Fibroblast of skin of left quadriceps (primary cell): ENCODE measurements around the gene INVS.
"Not testable (repeated sequence)": the region's sequence is repeated elsewhere in the genome, so short reads cannot be mapped to it uniquely, and the experiment has no call there.

Experiments used
- DNase-seq, 2 experiments: peaks; one replicate each; pipeline ENCODE4 v3.0.0-alpha.2; 2013; ENCODE audit warnings: low read depth in 2 of 2

INVS gene

DNA sequence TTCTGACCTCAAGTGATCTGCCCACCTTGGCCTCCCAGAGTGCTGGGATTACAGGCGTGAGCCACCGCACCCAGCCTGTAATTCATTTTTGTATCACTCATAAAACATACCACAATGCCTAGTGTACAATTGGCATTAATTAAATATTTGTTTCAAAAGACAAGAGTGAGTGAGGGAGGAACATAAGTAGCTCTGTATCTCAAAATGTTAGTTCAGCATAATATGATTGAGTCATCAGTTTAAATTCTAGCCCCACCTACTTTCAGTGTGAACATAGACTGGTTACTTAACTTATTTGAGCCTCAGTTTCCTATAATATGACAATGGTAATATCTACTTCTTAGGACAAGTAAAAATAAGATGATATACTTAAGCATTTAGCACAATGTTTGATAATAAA, 26.9 kb downstream of the INVS start:
- no peak for DNase-seq

DNA sequence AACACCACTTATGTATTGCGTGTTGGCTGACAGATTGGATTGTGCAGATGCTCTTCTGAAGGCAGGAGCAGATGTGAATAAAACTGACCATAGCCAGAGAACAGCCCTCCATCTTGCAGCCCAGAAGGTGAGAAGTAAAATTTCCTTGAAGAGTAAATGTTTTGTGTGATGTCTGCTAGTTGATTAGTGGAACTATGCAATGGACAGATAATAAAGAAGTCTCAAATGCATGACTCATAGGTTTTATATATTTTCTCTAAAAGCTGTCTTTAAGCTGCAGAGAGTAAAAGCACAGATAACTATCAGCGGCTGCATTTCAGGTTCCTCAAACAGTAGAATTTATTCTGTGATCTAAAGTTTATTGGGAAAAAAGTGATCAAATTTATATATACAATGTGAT, 27.4 kb downstream of the INVS start:
- DNase-seq = no peak

DNA sequence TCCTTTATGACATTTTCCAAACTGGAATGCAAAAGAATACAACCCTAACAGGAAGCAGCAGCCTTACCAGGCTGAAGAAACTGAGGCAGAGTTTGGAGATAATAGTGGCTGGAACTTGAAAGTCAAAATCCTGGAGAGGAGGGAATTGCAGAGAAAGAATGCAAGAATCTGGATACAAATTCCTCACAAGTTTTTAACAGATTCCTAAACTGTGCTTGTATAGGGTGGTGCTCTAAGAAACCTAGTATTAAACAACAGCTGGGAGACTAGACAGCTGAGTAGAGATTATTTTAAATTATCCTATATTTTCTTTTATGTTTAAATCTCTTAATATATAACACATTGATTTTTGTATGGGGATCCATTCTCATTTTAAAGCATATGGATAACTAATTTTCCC, 30.7 kb downstream of the INVS start:
- DNase-seq = no peak

DNA sequence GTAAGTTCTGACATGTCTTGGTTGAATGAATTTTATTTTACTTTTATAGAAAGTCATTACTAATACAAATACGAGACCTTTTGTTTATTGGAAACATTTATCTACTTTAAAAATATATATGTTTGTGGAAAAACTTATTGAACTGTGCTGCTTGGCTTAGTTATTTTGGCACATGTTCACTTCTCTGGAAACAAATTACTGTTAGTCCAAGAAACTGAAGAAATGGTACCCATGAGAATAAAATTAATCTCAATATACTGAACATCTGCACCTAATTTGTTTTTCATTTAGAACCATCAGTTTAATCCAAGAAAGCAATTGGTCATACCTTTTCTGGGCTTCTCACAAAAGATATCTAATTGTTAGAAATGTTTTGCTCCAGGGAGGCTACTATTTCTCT, 32.2 kb downstream of the INVS start:
- no peak for DNase-seq

DNA sequence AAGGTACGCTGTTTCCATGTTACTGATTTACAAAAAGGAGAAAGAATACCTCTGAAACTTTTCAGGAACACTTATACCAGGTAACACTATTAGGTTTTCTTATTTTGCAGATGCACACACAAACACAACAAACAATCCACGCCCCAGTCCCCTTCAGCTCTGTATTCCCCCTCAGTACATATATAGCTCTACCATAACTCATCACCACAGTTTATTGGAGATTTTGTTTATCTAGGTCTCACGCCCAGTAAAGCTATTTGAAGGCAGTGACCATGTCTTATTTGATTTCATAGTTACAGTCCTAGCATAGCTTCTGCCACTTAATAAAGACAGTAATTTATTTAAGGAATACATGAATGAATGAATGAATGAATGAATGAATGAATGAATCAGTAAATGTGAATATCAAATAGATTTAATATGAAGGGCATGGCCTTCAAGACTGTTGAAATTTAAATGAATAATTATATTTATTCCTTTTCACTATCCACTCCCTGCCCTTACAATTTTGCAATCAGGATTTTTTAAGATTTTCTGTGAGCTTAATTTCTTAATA, 32.9 kb downstream of the INVS start:
- no peak for DNase-seq

DNA sequence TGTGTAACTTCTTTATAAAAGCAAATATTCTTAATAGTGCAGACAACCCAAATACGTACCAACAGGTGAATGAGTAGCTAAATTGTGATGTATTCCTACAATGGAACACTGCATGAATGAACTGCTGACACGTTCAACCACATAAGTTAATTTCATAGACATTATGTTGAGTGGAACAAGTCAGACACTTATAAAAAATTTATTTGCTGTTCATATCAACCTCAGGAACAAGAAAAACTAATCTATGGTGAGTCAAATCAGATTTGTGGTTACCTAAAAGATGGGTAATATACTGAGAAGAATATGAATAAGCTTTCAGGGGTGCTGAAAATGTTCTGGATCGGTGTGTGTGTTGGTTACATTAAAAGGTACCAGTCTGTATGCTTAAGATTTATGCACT, 35.7 kb downstream of the INVS start:
- DNase-seq = no peak

DNA sequence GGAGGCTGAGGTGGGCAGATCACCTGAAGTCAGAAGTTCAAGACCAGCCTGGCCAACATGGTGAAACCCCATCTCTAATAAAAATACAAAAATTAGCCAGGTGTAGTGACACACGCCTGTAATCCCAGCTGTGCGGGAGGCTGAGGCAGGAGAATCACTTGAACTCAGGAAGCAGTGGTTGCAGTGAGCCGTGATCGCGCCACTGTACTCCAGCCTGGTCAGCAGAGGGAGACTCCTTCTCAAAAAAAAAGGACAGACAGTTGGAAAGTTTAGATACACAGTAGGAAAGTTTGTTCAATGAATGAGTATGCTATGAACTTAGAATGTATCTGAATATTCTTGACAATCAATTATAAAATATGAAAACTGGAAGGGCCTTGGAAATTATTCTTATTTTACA, 37.8 kb downstream of the INVS start:
- DNase-seq = not testable (repeated sequence)

DNA sequence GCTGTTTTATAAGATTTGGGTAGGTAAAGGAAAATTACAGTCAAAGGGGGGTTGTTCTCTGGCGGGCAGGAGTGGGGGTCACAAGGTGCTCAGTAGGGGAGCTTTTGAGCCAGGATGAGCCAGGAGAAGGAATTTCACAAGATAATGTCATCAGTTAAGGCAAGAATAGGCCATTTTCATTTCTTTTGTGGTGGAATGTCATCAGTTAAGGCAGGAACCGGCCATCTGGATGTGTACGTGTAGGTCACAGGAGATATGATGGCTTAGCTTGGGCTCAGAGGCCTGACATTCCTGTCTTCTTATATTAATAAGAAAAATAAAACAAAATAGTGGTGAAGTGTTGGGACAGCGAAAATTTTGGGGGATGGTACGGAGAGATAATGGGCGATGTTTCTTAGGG, 41.3 kb downstream of the INVS start:
- DNase-seq = not testable (repeated sequence)

DNA sequence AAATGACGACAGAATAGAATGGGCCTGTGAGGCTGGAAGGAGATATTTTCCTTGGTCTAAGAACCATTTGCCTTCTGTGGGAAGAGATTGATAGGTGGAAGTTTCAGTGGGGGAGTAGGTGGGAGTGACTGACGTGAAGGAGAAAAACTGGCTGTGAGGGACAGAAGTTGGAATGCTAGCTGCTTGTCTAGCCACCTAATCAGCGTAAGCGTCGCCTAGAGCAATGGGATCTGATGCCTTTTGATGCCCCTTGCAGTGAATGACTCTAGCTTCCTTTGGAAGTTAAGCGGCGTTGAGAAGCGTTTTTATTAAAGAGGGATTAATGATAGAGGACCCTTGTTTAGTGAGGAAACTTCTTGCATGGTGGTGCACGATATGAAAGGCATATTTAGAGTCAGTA, 42.8 kb downstream of the INVS start:
- DNase-seq = not testable (repeated sequence)

DNA sequence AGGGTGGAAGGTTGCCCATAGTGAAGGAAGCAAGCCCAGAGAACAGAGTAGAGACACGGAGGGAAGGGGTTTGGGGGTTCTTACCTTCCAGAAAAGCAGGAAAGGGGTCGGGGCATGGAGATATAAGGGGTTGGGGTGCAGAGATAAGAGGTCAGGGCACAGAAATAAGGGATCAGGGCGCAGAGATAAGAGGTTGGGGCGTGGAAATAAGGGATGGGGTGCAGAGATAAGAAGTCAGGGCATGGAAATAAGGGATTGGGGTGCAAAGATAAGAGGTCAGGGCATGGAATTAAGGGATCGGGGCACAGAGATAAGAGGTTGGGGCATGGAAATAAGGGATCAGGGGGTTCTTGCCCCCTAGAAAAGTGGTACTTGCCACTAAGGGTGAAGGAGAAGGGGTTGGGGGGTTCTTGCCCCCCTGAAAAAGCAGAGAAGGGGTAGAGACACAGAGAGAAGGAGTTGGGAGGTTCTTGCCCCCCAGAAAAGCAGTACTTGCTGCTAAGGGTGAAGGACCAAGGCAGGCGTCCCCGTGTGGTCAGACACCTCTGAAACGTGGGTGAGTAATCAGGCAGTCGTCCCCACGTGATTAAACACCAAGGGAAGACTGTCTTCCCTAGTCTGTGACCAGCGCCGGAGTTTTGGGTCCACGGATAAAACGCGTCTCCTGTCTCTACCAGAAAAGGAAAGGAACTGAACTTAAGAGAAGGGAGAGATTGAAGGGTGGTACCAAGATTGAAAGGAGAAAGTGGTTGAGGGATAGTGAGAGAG, 46.3 kb downstream of the INVS start:
- not testable (repeated sequence) for DNase-seq

DNA sequence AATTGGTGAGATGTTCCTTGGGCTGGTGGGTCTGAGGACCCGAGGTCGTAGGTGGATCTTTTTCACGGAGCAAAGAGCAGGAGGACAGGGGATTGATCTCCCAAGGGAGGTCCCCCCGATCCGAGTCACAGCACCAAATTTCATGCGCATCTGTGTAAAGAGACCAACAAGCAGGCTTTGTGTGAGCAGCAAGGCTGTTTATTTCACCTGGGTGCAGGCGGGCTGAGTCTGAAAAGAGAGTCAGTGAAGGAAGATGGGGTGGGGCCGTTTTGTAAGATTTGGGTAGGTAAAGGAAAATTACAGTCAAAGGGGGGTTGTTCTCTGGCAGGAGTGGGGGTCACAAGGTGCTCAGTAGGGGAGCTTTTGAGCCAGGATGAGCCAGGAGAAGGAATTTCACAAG, 46.9 kb downstream of the INVS start:
- DNase-seq = not testable (repeated sequence)

DNA sequence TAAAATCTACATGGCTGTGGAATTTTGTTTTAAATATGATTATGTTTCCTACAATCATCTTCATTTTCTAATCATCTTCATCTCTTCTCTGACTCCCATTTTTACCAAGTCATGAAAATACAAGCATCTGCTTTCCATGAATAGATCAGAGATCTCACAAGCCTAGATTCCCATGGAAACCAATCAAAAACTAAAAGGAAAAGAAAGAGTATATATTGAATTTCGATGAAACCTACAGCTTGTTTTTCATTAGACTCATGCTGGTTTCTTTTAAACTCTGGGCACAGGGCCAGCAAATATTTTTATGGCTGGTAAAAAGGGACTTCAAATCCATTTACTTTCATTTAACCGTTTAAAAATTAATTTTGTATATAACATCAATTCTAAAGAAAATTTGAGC, 51.2 kb downstream of the INVS start:
- DNase-seq = peak; percentile 20

DNA sequence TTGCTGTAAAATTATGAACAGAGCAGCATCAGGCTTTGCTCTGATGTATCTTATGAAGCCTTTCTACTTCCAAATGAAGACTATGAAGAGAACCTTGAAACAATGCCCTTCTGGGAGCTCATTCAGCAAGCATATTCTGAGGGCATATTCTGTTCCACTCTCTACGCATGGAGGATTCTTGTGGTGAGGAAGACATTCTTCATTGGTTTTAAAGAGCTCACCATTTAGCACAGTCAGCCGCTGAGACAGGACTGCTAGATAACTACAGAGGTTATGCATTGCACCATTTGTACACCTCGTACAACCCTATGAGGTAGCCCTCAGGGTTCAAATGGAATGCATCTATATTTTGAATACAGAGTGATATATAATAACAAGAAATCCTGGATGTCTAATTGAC, 61.0 kb downstream of the INVS start:
- DNase-seq = no peak

DNA sequence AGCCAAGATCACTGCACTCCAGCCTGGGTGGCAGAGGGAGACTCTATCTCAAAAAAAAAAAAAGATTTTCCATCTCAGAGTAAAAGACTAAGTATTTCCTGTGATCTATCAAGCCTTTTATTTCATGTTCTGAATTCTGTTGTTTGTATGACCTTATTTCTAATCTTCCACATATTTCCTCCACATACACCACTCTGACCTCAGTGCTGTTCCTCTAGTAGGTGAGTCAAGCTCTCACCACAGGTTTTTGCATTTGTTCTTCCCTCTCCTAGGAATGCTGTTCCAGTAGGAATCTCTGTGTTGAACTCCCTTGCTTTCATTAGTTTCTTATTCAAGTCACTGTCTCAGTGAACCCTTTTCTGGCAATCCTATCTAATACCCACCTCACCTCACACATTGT, 68.1 kb downstream of the INVS start:
- no peak for DNase-seq

DNA sequence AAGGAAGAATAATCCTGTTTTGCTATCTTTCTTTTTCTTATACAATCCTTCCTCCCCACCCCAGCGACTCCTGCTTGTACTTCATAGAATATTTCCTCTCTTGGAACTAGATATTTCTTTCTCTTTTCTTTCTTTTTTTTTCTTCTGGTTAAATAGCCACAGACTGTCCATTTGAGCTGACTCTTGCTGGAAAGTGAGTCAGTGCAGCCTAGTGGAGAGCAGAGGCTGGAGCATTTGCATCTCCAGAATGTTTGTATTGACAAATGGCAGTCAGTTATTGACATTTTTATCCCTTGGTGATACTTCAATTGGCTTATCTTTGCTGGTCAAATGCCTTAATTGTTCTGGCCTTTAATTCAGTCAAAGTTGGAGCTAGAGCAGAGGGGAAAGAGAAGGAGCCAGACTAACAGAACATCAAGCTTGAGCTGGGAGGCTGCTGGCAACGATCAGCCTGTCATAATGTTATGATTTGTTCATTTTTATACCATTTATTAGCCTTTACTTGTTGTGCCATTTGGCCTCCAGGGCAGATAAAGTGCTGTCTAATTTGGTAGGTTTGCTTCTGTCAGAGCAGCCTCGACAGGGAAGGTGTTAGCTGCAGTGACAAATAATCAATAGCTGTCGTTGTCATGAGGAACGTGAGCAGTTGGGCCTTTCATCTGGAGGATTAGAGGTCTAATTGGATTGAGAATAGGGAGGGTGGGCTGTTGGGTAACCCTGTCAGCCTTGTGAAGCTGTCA, 69.0 kb downstream of the INVS start:
- no peak for DNase-seq

DNA sequence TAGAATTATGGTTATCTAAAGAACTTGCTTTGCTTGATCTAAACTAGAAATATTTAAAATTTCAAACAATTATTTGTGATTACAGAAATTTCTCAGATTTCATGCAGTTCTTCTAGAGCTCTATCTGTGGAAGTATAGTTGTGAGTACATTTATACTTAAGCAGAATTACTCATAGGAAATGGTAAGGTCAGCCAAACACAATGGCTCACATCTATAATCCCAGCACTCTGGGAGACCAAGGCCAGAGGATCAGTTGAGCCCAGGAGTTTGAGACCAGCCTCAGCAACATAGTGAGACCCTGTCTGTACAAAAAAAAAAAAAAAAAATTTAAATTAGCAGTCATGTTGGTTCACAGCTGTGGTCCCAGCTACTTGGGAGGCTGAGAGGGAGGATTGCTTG, 71.0 kb downstream of the INVS start:
- DNase-seq = no peak

DNA sequence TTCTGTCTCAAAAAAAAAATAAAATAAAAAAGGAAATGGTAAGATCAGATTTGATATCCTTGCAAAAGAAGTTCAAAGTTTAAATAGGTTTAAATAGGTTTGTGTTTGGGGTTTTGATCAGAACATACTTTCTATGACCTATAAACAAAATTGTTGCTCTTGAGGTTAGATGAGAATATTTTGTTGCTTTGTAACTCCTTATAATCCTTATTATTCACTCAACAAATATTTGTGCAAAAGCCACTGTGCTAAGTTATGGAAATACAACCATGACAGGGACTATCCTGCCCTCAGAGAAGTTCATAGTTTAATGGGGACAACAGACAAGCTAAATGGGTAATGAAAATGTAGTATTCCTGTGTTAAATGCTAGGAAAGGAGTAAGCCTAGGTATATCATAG, 71.5 kb downstream of the INVS start:
- DNase-seq = no peak

DNA sequence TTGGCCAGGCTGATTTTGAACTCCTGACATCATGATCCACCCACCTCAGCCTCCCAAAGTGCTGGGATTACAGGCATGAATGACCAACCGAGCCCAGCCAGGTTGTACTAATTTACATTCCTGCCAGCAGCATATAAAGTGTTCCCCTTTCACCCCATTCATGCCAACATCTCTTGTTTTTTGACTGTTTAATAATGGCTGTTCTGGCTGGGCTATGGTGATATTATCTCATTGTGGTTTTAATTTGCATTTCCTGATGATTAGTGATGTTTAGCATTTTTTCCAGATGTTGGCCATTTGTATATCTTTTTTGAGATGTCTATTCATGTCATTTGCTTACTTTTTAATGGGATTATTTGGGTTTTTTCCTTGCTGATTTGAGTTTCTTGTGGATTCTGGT, 87.3 kb downstream of the INVS start:
- no peak for DNase-seq

DNA sequence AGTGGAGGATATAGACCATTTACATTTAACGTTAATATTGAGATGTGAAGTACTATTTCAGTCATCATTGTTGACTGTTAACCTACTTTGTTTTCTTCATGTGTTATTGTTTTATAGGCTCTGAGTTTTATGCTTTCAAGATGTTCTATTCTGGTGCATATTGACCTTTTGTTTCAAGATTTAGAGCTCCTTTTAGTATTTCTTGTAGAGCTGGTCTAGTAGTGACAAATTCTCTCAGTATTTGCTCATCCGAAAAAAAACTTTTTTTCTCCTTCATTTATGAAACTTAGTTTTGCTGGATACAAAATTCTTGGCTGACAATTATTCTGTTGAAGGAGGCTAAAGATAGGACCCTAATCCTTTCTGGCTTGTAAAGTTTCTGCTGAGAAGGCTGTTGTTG, 91.3 kb downstream of the INVS start:
- no peak for DNase-seq

DNA sequence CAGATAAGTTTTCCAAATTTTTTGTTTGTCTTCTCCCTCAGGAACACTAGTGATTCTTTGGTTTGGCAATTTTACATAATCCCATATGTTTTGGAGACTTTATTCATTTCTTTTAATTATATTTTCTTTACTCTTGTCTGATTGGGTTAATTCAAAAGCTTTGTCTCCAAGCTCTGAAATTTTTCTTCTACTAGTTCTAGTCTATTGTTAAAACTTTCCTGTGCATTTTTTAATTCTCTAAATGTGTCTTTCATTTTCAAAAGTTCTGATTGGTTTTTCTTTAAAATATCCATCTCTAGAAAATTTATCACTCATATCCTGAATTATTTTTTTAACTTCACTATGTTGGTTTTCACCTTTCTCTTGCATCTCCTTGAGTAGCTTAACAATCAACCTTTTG, 92.2 kb downstream of the INVS start:
- no peak for DNase-seq

DNA sequence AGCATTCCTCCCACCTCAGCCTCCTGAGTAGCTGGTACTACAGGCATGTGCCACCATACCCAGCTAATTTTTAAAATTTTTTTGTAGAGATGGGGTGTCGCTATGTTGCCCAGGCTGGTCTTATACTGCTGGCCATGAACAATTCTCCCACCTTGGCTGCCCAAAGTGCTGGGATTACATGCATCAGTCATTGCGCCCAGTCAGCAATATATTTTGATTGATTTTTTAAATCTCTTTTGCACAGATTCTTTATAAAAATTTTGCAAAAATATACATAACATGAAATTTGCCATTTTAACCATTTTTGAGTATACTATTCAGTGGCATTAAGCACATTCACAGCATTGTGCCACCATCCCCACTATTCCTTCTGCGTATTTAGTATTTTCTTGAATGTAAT, 94.0 kb downstream of the INVS start:
- DNase-seq = no peak

DNA sequence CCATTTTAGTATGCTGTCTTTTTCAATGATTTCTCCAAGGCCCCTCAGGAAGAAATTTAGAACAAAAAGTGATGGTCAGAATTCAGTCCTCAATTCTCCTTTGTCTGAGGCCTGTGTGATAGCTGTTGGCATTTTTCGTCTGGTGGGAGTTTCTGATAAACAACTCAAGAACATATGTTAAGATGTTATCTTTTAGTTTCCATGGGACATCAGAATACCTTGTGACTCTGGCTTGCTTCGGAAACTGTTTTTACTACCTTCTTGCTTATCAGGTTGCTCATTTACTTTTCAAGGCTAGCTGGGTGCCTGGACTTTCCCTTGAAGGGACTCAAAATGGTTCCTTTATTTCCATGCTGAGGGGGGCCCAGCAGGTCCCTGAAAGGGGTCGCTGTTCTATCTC, 97.2 kb downstream of the INVS start:
- DNase-seq = no peak

DNA sequence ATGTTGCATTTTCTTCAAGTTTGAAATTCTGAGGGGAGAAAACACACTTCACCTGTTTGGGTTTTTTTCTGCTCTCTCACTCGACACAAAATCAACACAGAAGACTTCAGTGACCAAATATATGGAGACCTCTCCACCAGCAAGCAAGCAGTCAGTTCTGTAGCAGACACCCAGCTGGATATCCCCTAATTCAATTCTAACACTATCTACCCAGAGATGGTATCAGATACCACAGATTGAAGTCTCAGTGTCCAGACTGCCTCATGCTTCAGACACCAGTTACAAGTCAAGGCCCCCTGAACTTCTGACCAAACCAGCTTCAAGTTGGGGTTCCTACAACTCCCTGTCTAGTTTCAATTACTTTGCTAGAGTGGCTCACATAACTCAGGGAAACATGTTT, 97.8 kb downstream of the INVS start:
- no peak for DNase-seq
